Measurements from ENCODE around the gene PCDHGA7. TPM values are rescaled to one million over a fixed set of nuclear protein-coding genes. Genes with fewer than 3 reads are reported as not detected.
"Not testable (repeated sequence)": the region's sequence is repeated elsewhere in the genome, so short reads cannot be mapped to it uniquely, and the experiment has no call there.

The PCDHGA7 gene
- total RNA-seq, 2 experiments from 2014 or later: not detected

- POLR2A ChIA-PET: no interaction called here
- Mint-ChIP-seq H3K27me3 (peaks cover 90% of the 10 kb centered on the region), H3K4me1 (ENCODE audit: low read depth) (no peaks in the 10 kb centered on the region), H3K36me3 (ENCODE audit: low read depth) (peaks cover 36% of the 10 kb centered on the region), H3K9me3 (peaks cover 25% of the 10 kb centered on the region), H3K4me3 (no peak overlapping the region), H3K27ac (no peak overlapping the region)
- CTCF ChIA-PET: no interaction called here
- Histone ChIP-seq H3K27me3 (ENCODE audit: control insufficient read depth in 1 of 2, insufficient read depth in 2 of 2, low read length in 2 of 2) (peaks cover 56 to 71% of the 10 kb centered on the region in 2 experiments), H3K4me3 (ENCODE audit: low read length) (no peak overlapping the region), H3K4me1 (ENCODE audit: insufficient read depth, low read length) (peaks cover 3% of the 10 kb centered on the region), H3K27ac (ENCODE audit: low read depth in 1 of 2, low read length in 2 of 2) (no peak overlapping the region), H3K9me3 (ENCODE audit: control insufficient read depth in 1 of 2, insufficient read depth in 1 of 2, low read length in 2 of 2) (peaks cover 37 to 55% of the 10 kb centered on the region in 2 experiments), H3K36me3 (ENCODE audit: insufficient read depth, low read length) (no peaks in the 10 kb centered on the region)
- ATAC-seq (ENCODE audit: poor library complexity) (no peak), DNase-seq (no peak)
- TF ChIP-seq, protein P1, sequence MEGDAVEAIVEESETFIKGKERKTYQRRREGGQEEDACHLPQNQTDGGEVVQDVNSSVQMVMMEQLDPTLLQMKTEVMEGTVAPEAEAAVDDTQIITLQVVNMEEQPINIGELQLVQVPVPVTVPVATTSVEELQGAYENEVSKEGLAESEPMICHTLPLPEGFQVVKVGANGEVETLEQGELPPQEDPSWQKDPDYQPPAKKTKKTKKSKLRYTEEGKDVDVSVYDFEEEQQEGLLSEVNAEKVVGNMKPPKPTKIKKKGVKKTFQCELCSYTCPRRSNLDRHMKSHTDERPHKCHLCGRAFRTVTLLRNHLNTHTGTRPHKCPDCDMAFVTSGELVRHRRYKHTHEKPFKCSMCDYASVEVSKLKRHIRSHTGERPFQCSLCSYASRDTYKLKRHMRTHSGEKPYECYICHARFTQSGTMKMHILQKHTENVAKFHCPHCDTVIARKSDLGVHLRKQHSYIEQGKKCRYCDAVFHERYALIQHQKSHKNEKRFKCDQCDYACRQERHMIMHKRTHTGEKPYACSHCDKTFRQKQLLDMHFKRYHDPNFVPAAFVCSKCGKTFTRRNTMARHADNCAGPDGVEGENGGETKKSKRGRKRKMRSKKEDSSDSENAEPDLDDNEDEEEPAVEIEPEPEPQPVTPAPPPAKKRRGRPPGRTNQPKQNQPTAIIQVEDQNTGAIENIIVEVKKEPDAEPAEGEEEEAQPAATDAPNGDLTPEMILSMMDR (IDR thresholded peaks at IDR 0.05): no peak
- intact Hi-C loops (cut with DNase I, micrococcal nuclease): loop anchor here in 1 of 2 experiments (5.0 kb wide), 1 partner anchor 34 kb away; the partner anchor contains the start of gene PCDHGB7
Measured at GRCh38 chr5:141383345-141383744, 803 bp downstream of the PCDHGA7 start.

GRCh38 chr5:141384471-141385267 lies 2.1 kb downstream of the PCDHGA7 start:
- Mint-ChIP-seq H3K4me1 (ENCODE audit: low read depth) (no peaks in the 10 kb centered on the region), H3K4me3 (no peak overlapping the region), H3K27ac (no peak overlapping the region), H3K9me3 (peaks cover 28% of the 10 kb centered on the region), H3K27me3 (peaks cover 86% of the 10 kb centered on the region), H3K36me3 (ENCODE audit: low read depth) (peaks cover 28% of the 10 kb centered on the region)
- intact Hi-C loops (cut with DNase I, micrococcal nuclease): loop anchor here in 1 of 2 experiments (5.0 kb wide), 1 partner anchor 33 kb away; the partner anchor contains the start of gene PCDHGB7
- H3K27ac ChIP-seq (ENCODE audit: low read depth in 1 of 2, low read length in 2 of 2): no peak overlapping the region
- CTCF ChIA-PET: interaction anchor here (1.2 kb wide), 1 partner anchor 140 kb away, joined by 3 read pairs; no protein-coding TSS in a partner anchor
- H3K4me3 ChIP-seq (ENCODE audit: low read length): no peak overlapping the region
- DNase-seq (no peak), ATAC-seq (ENCODE audit: poor library complexity) (no peak)
- H3K27me3 ChIP-seq (ENCODE audit: control insufficient read depth in 1 of 2, insufficient read depth in 2 of 2, low read length in 2 of 2): peaks cover 66 to 83% of the 10 kb centered on the region in 2 experiments
- POLR2A ChIA-PET: no interaction called here
- TF ChIP-seq, protein P1 (IDR thresholded peaks at IDR 0.05): no peak
- H3K4me1 ChIP-seq (ENCODE audit: insufficient read depth, low read length): peaks cover 3% of the 10 kb centered on the region
- H3K36me3 ChIP-seq (ENCODE audit: insufficient read depth, low read length): no peaks in the 10 kb centered on the region
- peaks cover 48 to 64% of the 10 kb centered on the region in 2 experiments for H3K9me3 ChIP-seq (ENCODE audit: control insufficient read depth in 1 of 2, insufficient read depth in 1 of 2, low read length in 2 of 2)

GRCh38 chr5:141387557-141388311 lies 5.2 kb downstream of the PCDHGA7 start, which contains the start of gene PCDHGB4:
TSS of gene PCDHGB4 (plus strand) at chr5:141387698. CDS start at chr5:141387885, 187 bp downstream.
- H3K9me3 ChIP-seq (ENCODE audit: control insufficient read depth in 1 of 2, insufficient read depth in 1 of 2, low read length in 2 of 2): peaks cover 48 to 72% of the 10 kb centered on the region in 2 experiments
- H3K36me3 ChIP-seq (ENCODE audit: insufficient read depth, low read length); H3K4me3 ChIP-seq (ENCODE audit: low read length); POLR2A ChIA-PET; intact Hi-C loops (cut with DNase I, micrococcal nuclease); H3K27ac Mint-ChIP-seq; H3K4me1 ChIP-seq (ENCODE audit: insufficient read depth, low read length); H3K27ac ChIP-seq (ENCODE audit: low read depth in 1 of 2, low read length in 2 of 2); H3K4me3 Mint-ChIP-seq; H3K4me1 Mint-ChIP-seq (ENCODE audit: low read depth): not testable (repeated sequence)
- CTCF ChIA-PET: interaction anchor here (1.5 to 2.2 kb wide), 3 partner anchors 68 to 231 kb away, joined by 3 to 7 read pairs (median 3); partner anchors contain the start of gene DIAPH1
- ATAC-seq (ENCODE audit: poor library complexity) (peak; percentile 44), DNase-seq (peak in 4 of 14 experiments; percentile 13 to 35 (median 32))
- H3K27me3 ChIP-seq (ENCODE audit: control insufficient read depth in 1 of 2, insufficient read depth in 2 of 2, low read length in 2 of 2): peaks cover 56 to 88% of the 10 kb centered on the region in 2 experiments
- H3K27me3 Mint-ChIP-seq: peaks cover 91% of the 10 kb centered on the region
- peaks cover 31% of the 10 kb centered on the region for H3K36me3 Mint-ChIP-seq (ENCODE audit: low read depth)
- peaks cover 29% of the 10 kb centered on the region for H3K9me3 Mint-ChIP-seq
